ENCODE results near the gene TAS2R20.

The TAS2R20 gene

DNA sequence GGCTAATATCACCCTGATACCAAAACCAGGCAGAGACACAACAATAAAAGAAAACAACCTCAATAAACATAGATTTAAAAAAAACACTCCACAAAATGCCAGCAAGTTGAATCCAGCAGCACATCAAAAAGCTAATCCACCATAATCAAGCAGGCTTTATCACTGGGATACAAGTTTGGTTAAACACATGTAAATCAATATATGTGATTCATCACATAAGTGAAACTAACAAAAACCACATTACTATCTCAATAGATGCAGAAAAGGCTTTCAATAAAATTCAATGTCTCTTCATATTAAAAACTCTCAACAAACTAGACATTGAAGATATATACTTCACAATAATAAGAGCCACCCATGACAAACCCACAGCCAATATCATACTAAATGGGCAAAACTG lies 42.0 kb downstream of the TAS2R20 start:
- H3K27me3 ChIP-seq (ENCODE audit: insufficient read depth, low read depth), result no peaks in the 10 kb centered on the region

DNA sequence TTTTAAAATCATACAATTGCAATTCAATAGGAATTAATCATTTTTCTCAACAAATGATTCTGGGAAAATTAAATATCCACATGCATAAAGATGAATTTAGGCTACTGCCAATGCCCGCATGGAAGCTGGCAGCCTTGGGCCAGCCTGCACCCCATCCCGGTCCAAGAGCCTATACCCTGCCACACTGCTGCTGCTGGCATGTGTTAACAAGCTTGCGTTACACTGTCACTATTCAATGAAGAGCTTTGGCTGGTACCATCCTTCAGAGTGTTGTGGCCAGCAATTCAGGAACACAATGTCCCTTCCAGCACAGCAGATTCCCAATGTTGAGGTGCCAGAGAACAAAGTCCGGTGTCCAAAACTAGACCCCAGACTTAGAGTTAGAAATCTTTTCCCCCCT lies 45.5 kb downstream of the TAS2R20 start:
- Histone ChIP-seq H3K27me3 (ENCODE audit: insufficient read depth, low read depth) (no peaks in the 10 kb centered on the region), H3K4me3 (IDR thresholded peaks at IDR 0.05; ENCODE audit: insufficient read depth, low read depth, low read length) (no peak overlapping the region), H3K27ac (no peak overlapping the region), H3K79me2 (ENCODE audit: insufficient read depth, low read depth) (no peaks in the 10 kb centered on the region), H3K9ac (no peak overlapping the region), H4K20me1 (ENCODE audit: insufficient read depth) (no peaks in the 10 kb centered on the region), H3K4me2 (no peak overlapping the region), H2AFZ (ENCODE audit: low read depth) (no peak overlapping the region), H3K4me1 (ENCODE audit: low read depth, poor library complexity, severe bottlenecking) (peaks cover 16% of the 10 kb centered on the region), H3K36me3 (ENCODE audit: insufficient read depth) (no peaks in the 10 kb centered on the region)
- TF ChIP-seq, protein P1, sequence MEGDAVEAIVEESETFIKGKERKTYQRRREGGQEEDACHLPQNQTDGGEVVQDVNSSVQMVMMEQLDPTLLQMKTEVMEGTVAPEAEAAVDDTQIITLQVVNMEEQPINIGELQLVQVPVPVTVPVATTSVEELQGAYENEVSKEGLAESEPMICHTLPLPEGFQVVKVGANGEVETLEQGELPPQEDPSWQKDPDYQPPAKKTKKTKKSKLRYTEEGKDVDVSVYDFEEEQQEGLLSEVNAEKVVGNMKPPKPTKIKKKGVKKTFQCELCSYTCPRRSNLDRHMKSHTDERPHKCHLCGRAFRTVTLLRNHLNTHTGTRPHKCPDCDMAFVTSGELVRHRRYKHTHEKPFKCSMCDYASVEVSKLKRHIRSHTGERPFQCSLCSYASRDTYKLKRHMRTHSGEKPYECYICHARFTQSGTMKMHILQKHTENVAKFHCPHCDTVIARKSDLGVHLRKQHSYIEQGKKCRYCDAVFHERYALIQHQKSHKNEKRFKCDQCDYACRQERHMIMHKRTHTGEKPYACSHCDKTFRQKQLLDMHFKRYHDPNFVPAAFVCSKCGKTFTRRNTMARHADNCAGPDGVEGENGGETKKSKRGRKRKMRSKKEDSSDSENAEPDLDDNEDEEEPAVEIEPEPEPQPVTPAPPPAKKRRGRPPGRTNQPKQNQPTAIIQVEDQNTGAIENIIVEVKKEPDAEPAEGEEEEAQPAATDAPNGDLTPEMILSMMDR (conservative IDR thresholded peaks at IDR 0.05; ENCODE audit: low read depth, low read length), result no peak

More for the DNA sequence above, 42.0 kb downstream of the TAS2R20 start:
- Histone ChIP-seq H3K4me1 (ENCODE audit: low read depth, poor library complexity, severe bottlenecking) (peaks cover 16% of the 10 kb centered on the region), H3K9ac (no peak overlapping the region), H4K20me1 (ENCODE audit: insufficient read depth) (no peaks in the 10 kb centered on the region), H2AFZ (ENCODE audit: low read depth) (no peak overlapping the region), H3K27ac (no peak overlapping the region), H3K4me3 (IDR thresholded peaks at IDR 0.05; ENCODE audit: insufficient read depth, low read depth, low read length) (no peak overlapping the region), H3K36me3 (ENCODE audit: insufficient read depth) (no peaks in the 10 kb centered on the region), H3K79me2 (ENCODE audit: insufficient read depth, low read depth) (no peaks in the 10 kb centered on the region), H3K4me2 (no peak overlapping the region)
- TF ChIP-seq, protein P1 (conservative IDR thresholded peaks at IDR 0.05; ENCODE audit: low read depth, low read length), result no peak

Data from KMS-11 (cell line).